Panc1 (cell line): ENCODE data around the gene LYG2. TPM values are rescaled to one million over a fixed set of nuclear protein-coding genes. Genes with fewer than 3 reads are reported as not detected.

Experiments
- ATAC-seq: fragments of 200-7000 bp; cut with Tn5 transposase; 2 replicates; pipeline ENCODE4 v1.9.1; 2020; ENCODE audit warnings: mild to moderate bottlenecking, moderate library complexity
- BruUV-seq: library from RNA; stranded (reverse); fragments of 400-500 nt; replicated peaks from 2 replicates; lab custom pipeline; 2021; lab: Mats Ljungman, UMichigan
- CTCF ChIA-PET: fragments of 300-600 bp; sonication (Branson Sonifier 250); formaldehyde crosslinking; loops from one replicate; lab custom pipeline; 2022; ENCODE audit warnings: antibody characterized with exemption; lab: Charles Lee
- POLR2A ChIA-PET: fragments of 300-600 bp; sonication (Branson Sonifier 250); formaldehyde crosslinking; loops from one replicate; lab custom pipeline; 2022; ENCODE audit warnings: antibody characterized with exemption; lab: Charles Lee
- DNase-seq: peaks from one replicate; pipeline ENCODE4 v3.0.0-alpha.2; 2010; ENCODE audit warnings: low read depth, low spot score
- H3K27ac ChIP-seq: 2 replicates; pipeline ENCODE4 v1.5.1; 2011; ENCODE audit warnings: mild to moderate bottlenecking, low read length, inconsistent platforms
- H3K27me3 ChIP-seq: fragments of 200-500 bp; sonication (Bioruptor generic); 2 replicates; pipeline ENCODE4 v1.6.0; 2014; ENCODE audit warnings: low read length, inconsistent platforms; ENCODE audit not compliant: control insufficient read depth, insufficient read depth
- H3K36me3 ChIP-seq: fragments of 200-500 bp; sonication (Bioruptor generic); 2 replicates; pipeline ENCODE4 v1.5.1; 2014; ENCODE audit warnings: inconsistent platforms, mild to moderate bottlenecking, low read length, moderate library complexity; ENCODE audit not compliant: control insufficient read depth, insufficient read depth
- H3K4me1 ChIP-seq: 2 replicates; pipeline ENCODE4 v1.5.1; 2011; ENCODE audit warnings: inconsistent platforms, mild to moderate bottlenecking, low read length, moderate library complexity; ENCODE audit not compliant: control insufficient read depth, insufficient read depth
- H3K4me3 ChIP-seq, 2 experiments: 2 replicates each; pipeline ENCODE4 v1.5.1; 2011 to 2012; ENCODE audit warnings: low read depth in 2 of 2, low read length in 2 of 2, mild to moderate bottlenecking in 2 of 2, inconsistent platforms in 1 of 2, moderate library complexity in 1 of 2
- H3K9me3 ChIP-seq: fragments of 200-500 bp; sonication (Bioruptor generic); 2 replicates; pipeline ENCODE4 v1.5.1; 2014; ENCODE audit warnings: low read depth, mild to moderate bottlenecking, inconsistent platforms, low read length, moderate library complexity; ENCODE audit not compliant: control insufficient read depth, insufficient read depth
- CTCF ChIP-seq: fragments of 450-650 bp; IDR thresholded peaks from 2 replicates; pipeline ENCODE4 v1.5.1; 2017; ENCODE audit warnings: mild to moderate bottlenecking
- POLR2AphosphoS5 ChIP-seq: IDR thresholded peaks from 2 replicates; pipeline ENCODE4 v1.6.1; 2012; ENCODE audit warnings: mild to moderate bottlenecking, low read depth, low read length, moderate library complexity
- REST ChIP-seq, 2 experiments: IDR thresholded peaks; 2 replicates each; pipeline ENCODE4 v1.6.1; 2011 to 2012; ENCODE audit warnings: low read depth in 2 of 2, control low read depth in 1 of 2, low read length in 1 of 2, mild to moderate bottlenecking in 1 of 2, moderate library complexity in 1 of 2; ENCODE audit not compliant: insufficient read depth in 1 of 2
- SIN3A ChIP-seq: IDR thresholded peaks from 2 replicates; pipeline ENCODE4 v1.6.1; 2012; ENCODE audit warnings: low read depth, mild to moderate bottlenecking, low read length, moderate library complexity, borderline replicate concordance; ENCODE audit not compliant: insufficient read depth
- TCF7L2 ChIP-seq: IDR thresholded peaks from 2 replicates; pipeline ENCODE4 v1.6.1; 2011; ENCODE audit warnings: mild to moderate bottlenecking, low read depth, low read length, inconsistent platforms
- in situ Hi-C: cut with HindIII; loops from 2 replicates; pipeline ENCODE4 v1.10.0; 2016; ENCODE audit warnings: low sequenced_read_pairs, low pct_unique_long_range_greater_than_20kb
- intact Hi-C: fragments of 100-400 bp; cut with micrococcal nuclease; formaldehyde crosslinking; loops from one replicate; pipeline ENCODE4 v1.10.0; 2022; ENCODE audit not compliant: unreplicated experiment
- total RNA-seq: library from RNA; stranded (reverse); gene quantifications from one replicate; pipeline ENCODE4 v1.2.1, GENCODE V29; 2021; ENCODE audit not compliant: unreplicated experiment

LYG2 gene
- total RNA-seq, 1 experiment from 2014 or later, result not detected

- CTCF ChIA-PET, result no interaction called here
- Histone ChIP-seq H3K36me3 (no peaks in the 10 kb centered on the region), H3K4me3 (no peak overlapping the region), H3K27me3 (no peaks in the 10 kb centered on the region), H3K9me3 (no peaks in the 10 kb centered on the region), H3K4me1 (no peaks in the 10 kb centered on the region), H3K27ac (no peak overlapping the region)
- POLR2A ChIA-PET, result no interaction called here
- DNase-seq, result no peak
- in situ Hi-C loops (no loop called here), intact Hi-C loops (no loop called here)
- TF ChIP-seq REST (IDR thresholded peaks at IDR 0.05; ENCODE audit: insufficient read depth in 1 of 2, low read depth in 2 of 2, low read length in 1 of 2) (no peak), TCF7L2 (no peak), CTCF (no peak), POLR2AphosphoS5 (no peak), SIN3A (no peak)
- no peak for ATAC-seq
- no TSS peak for BruUV-seq
Measured at GRCh38 chr2:99205491-99205890, 50.0 kb downstream of the LYG2 start.

- in situ Hi-C loops, result no loop called here
- no peak for TF ChIP-seq SIN3A
- DNase-seq, result no peak
Measured at GRCh38 chr2:99201959-99202678, 53.3 kb downstream of the LYG2 start.

More at GRCh38 chr2:99201959-99202678, 53.3 kb downstream of the LYG2 start:
- ChIA-PET POLR2A (no interaction called here), CTCF (no interaction called here)
- Histone ChIP-seq H3K4me3 (no peak overlapping the region), H3K4me1 (no peaks in the 10 kb centered on the region), H3K27me3 (no peaks in the 10 kb centered on the region), H3K27ac (no peak overlapping the region), H3K36me3 (no peaks in the 10 kb centered on the region), H3K9me3 (no peaks in the 10 kb centered on the region)
- intact Hi-C loops, result no loop called here
- no TSS peak for BruUV-seq
- 0 out of 2 replicates have a peak, but pooled peaks have one; percentile 68 for ATAC-seq
